HG02840 (cell line): ENCODE measurements around the gene STPG1.

Experiments used
- ATAC-seq: cut with Tn5 transposase; IDR thresholded peaks from one replicate; pipeline ENCODE4 v1.9.1; 2021; ENCODE audit warnings: mild to moderate bottlenecking, moderate library complexity, moderate number of reproducible peaks; ENCODE audit not compliant: unreplicated experiment, low FRiP score

The STPG1 gene

DNA sequence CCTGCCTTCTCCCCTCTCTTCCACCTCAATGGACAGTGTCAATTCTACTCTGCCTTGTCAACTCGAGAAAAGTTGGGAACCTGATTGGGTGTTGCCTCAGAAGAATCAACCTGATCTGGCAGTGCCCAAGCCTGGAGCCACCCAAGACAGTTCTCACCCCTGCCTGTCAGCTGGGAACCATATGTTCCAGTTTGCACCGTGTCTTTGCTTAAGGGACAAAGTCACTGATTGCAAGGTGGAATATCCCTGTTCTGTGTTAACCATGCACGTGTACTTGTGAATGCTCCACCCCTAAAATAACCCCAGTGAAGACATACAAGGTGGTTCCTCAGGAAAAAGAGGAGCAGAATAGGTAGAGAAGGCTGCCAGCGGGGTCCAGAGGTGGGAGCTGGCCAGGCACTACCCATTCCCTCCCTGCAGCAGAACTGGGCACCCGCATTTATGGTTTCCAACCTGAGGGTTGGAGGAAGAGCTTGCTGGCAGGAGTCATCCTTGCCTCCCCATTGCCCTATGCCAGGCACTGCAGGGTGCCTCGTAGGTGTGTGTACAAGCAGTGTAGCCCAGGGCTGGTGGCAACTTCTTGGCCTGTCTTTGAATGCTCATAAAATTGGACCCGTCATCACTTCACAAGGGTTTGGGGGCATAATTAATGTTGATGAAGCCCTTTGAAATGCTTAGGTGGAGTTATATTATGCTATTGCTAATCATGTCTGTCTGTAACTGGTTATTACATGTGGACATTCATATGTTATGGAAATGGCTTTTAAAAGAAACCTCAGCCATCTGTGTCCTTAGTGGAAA is 13.4 kb upstream of the STPG1 start:
- no peak for ATAC-seq

DNA sequence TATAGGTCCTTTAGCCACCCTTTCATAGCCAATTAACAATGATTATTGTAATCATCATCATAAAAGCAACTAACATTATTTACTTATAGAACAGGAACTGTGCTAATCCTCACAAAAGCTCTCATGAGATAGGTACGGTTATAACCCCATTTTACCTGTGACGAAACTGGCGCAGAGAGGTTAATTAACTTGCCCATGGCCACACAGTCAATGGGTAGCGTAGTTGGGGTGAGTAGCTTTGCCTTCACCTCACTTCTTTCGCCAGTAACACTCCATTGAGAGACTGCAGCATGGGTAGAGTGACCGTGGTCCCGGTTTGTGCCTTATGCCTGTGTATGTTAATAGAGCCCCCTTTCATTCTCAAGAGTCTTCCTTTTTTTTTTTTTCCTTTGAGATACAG is 12.3 kb upstream of the STPG1 start:
- ATAC-seq, result no peak

DNA sequence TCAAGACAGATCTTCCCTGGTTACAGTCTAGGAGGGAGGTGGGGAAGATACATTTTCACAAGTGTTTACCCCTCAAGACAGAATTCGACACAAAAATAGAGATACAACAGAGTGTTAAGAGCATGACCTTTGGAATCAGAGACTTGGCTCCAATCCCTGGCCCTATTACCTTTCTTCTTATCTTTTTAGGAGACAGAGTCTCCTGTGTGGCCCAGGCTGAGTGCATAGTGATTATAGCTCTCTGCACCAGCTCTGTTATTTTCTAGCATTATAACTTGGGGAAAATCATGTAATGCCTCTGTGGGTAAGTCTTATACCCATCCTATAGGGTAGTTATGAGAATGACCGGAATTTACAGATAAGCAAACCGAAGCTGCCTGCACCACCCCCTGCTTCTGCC is 11.9 kb upstream of the STPG1 start:
- no peak for ATAC-seq

DNA sequence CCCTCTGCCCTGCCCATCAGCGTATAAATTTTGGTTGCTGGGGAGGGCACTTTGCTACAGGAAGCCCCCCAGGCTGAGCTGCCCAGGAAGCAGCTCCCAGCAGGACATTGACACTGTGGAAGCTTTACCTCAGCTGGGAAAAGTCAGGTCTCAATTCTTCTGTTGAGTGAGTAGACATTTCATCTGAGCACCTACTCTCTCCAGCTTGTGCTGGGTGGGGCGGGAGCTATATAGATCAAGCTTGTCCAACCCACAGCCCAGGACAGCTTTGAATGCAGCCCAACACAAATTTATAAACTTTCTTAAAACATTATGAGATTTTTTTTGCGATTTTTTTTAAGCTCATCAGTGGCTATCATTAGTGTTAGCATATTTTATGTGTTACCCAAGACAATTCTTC is 11.4 kb upstream of the STPG1 start:
- no peak for ATAC-seq

DNA sequence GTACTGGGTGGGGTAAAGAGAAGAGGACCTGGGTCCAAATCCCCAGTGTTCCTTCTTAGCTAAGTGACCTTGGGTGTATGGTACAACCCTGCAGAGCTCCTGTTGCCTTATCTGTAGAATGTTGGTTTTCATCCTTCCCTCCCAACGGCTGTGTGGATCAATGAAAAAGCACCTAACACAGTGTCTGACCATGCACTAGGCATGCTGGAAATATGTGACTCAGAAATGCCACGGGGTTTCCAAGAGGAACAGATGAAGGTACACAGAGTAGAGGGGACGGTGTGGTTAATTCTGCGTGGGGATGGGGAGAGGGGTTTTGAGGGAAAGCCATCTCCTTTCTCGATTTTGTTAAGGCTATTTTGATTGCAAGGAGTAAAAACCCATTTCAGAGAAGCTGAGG is 10.6 kb upstream of the STPG1 start:
- no peak for ATAC-seq

DNA sequence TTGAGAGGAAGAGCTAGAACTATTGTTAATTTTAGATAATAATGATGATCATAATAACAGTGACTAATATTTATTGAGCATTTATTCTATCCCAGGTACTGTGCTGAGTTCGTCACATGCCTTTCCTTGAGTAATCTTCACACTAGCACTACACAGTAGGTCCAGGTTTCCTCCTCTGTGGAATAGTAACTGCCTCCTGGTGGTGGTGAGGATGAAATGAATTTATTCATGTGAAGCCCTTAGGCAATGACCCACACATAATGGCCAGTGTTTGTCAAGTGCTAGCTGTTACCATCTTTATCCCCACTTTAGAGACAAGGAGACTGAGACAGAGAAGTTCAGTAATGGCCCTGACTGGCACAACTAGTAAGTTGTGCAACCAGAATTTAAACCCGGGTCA is 7.9 kb upstream of the STPG1 start:
- no peak for ATAC-seq

DNA sequence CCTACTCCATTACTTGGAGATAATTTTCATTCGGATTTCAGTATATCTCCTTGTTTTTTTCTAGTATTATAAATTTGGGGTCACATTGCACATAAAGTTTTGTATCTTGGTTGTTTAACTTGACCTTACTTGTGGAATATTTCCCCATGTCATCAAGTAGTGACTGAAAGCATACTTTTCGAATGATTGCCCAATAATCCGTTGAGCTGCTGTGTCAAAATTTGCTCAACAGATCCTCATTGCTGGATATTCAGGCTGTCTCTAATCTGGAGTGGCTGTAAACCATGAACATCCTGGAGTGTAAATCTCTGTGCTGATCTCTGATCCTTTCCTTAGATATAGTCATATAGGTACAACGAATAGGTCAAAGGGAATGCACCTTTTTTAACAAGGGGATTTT is 7.0 kb upstream of the STPG1 start:
- no peak for ATAC-seq

DNA sequence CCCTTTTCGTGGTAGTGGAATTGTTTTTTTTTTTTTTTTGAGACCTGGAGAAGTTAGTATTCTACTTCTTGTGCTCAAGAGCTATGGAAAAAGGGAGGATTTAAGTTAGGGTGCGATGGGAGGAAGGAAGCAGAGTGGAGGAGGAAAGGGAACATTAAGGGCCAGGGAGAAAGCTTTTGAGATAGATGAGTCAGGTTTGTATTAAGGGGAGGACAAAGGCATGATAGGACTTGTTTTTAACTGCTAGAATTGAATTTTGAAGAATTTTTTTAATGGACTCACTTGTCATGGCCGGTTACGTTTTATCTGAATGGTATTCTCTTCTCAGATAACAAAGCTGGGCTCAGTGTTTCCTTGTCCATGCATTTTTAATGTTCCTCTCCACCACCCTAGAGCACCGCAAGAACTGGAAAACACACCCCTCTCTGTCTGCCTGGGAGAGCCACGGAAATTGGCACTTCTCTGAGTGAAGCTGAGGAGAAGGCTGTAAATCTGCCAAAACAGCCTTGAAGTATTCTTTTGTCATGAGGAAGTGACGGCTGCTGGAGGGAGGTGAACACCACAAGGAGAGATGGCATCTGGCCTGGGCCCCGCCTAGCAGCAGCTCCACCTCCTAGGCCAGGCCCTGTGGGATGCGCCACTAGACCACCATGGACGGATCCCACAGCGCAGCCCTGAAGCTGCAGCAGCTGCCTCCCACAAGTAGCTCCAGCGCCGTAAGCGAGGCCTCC is 5.5 kb upstream of the STPG1 start:
- no peak for ATAC-seq

DNA sequence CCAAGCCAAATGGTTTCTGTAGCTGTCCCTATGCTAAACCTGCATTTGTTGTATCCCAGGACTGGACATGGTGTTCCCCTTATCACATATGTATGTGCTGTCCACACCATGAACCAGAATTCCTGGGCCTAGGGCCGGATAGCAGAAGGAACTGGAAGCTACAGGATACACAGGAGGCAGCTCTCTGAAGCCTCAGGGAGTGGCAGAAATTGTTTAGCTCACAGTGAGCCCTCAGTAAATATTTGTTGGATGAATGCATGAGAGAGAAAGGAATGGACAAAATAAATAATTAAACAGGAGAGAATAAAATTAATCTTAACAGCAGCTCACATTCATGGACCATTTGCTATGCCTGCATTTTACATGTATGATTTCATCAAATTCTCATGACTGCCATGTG is 4.1 kb upstream of the STPG1 start:
- no peak for ATAC-seq

DNA sequence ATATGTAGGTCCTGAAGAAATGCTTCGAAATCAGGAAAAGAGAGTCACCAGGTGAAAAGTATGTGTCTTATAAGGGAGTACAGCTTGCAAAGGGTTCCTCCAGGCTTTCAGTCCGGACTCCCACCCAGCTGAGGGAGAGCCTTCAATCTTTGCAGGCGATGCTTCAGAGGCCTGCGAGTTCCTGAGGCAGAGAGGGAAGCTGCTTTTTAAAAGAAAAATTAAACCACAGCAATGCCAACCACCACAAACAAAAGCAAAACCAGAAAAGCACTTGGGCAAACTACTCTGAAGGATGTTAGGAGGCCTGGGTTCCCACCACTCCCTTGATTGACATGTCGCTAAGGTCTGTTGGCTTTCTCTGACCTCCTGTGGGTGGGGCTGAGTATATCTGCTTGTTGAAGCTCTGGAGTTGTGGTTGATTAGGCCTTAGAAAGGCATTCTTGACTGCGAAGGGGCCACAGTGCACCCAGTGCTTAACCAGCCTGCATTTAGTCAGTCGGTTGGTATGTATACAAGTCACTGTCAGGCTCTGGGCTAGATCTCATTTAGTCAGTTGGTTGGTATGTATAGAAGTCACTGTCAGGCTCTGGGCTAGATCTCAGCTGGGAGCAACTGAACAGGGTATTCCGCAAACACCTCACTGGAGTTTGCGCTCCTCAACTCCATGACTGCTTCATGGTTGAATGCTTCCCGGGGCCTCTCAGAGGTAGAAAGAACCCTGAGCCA is 3.2 kb upstream of the STPG1 start:
- no peak for ATAC-seq

DNA sequence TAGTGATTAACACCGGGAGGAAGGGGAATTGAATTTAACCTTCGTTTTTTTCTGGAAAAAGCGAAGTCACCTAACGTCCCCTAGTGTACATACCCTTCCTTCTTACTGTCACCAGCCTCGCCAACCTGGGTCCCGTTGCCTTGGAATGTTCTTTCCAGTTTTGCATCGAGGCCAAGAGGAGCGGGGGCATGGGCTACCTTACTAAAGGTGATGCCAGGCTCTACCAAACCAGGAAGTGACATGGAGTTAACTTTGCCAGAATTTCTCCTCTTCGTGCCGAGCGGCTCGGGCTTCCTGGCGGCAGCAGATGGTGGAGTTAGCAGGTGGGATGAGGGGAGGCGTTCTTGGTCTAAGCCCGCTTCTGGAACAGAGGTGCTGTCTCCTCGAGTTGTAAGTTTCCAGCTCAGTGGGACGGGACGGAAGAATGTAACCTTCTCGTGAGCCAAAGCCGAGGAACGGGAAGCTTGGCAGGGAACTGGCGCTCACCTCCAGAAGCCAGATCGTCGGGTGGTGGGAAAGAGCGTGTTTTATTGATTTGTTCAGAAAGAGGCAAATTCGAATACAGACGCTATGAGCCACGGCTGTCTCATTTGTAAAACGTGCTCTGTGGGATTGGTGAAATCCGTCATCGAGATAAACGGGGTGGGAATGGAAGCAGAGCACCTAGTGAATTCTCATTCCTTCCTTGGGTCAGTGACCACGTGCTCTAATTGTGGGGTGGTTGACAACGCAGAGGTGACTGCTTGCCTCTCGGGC is 2.5 kb upstream of the STPG1 start:
- ATAC-seq, result peak; percentile 6

DNA sequence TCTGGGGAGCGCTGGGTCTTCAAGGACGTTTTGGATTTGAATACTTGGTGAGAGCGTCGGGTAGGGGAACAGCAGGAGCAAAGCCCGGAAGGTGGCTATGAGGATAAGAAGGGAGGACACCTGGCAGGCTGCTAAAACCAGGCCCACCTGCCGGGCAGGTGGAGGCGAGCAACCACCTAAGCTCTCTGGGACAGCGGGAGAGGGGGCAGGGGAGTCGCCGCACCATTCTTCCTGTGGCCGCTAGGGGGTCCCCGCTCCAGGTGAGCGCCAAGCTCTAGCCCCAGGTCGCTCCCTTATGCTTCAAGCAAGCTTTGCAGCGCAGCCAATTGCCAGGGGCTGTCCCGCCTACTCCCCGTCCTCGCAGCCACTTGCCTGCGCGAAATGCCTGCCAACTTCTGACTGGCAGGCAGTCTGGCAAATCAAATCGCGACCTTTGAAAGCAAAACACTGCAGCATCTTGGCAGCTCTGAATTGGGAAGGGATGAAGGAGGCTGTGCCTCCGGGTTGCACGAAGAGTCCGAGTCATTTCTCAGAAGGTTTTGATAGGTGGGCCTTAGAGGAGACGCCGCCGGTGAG is 1.8 kb upstream of the STPG1 start, which contains the start of gene NIPAL3:
NIPAL3 (plus strand) TSS at position 469 of the 576 bp plus-strand sequence. CDS start 3,746 bp downstream, outside the sequence.
- peak; percentile 88 for ATAC-seq

DNA sequence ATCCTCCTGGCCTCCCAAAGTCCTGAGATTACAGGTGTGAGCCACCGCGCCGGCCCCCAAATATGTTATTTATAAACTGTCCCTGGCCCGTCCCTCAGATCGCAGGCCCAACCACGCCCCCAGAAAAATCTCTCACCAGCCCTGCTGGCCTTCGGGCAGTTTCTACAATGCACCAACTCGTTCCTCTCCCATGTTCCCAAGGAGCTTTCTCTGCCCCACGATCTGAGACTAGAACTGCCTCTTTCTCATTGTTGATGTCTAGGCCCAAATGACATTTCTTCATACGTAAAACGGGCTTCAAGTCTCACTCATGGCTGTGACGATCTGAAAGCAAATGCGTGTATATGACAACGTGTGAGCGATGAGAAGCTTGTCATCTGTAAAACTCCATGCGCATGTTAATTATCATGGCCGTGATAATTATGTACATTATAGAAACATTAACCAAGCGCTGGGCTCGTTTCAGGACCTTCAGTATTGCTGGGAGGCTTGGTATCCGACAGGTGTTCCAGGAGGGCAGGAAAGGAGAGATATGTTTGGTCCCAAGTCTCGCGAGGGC is 1.3 kb upstream of the STPG1 start:
- peak; percentile 8 for ATAC-seq

DNA sequence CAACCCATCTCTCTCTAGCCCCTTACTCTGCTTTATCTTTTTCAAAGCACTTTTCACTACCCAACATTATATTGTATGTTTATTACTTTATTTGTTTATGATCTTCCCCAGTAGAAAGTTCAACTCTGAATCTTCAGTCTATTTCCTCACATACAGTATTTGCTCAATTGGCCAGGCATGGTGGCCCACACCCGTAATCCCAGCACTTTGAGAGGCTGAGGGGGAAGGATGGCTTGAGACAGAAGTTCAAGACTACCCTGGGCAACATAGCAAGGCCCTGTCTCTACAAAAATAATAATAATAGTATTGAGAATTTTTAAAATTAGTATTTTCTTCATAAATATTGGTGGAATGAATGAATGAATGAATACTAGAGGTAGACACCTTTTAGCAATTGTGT is 1.2 kb downstream of the STPG1 start:
- ATAC-seq, result no peak

DNA sequence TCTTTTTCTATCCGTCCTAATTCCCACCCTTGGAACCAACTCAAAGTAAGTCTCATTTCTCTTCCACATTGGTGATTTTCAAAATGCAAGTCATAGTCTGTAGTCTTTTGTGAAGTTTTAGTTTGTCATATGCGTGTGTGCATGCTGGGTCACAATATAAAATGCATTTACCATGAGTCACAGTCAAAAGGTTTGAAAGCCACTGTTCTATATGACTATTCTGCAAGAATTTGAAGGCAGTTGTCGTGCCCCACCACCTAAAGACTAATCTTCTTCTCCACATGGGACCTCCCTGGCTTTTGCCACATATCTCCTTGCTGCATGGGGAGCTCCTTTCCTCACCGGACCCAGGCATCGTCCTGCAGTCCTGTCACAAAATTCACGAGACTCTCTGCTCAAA is 1.6 kb downstream of the STPG1 start:
- ATAC-seq, result no peak

DNA sequence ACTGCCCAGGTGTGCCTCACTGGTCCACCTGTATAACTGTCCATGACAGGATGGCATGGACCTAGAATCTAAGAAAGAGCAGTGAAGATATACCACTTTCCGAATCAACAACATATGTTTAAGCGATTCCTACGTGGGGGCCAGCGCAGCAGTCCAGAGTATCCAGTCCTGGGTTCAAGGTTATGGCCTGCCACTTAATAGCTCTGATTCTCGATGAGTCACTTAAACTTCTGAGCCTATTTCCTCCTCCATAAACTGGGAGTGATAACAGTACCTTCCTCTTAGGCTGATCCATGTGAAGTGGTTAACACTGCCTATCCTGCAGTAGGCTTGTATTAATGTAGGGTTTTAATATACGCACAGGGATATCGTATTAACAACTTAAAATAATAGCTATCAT is 2.8 kb downstream of the STPG1 start:
- ATAC-seq, result no peak

DNA sequence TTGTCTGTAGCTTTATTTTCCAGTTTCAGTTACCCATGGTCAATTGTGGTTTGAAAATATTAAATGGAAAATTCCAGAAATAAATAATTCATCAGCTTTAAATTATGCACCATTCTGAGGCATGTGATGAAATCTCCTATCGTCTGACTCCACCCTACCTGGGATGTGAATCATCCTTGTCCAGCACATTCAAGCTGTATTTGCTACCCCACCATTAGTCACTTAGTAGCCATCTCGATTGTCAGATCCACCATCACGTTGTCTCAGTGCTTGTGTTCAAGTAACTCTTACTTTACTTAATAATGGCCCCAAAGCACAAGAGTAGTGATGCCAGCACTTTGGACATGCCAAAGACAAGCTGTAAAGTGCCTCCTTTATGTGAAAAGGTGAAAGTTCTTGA is 4.0 kb downstream of the STPG1 start:
- no peak for ATAC-seq

DNA sequence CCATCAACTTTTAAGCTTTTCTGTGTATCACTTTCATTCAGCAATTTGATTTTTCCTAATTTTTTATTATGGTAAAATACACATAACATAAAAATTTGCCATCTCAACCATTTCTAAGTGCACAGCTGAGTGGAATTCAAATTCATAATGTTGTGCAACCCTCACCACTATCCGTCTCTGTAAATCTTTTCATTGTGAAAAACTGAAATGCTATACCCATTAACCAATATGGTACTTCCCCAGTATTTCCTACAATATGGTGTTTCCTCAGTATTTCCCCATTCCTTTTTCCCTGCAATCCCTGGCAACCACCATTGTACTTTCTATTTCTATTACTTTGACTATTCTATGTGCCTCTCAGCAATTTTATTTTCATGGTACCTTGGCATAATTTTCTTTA is 6.8 kb downstream of the STPG1 start:
- no peak for ATAC-seq

DNA sequence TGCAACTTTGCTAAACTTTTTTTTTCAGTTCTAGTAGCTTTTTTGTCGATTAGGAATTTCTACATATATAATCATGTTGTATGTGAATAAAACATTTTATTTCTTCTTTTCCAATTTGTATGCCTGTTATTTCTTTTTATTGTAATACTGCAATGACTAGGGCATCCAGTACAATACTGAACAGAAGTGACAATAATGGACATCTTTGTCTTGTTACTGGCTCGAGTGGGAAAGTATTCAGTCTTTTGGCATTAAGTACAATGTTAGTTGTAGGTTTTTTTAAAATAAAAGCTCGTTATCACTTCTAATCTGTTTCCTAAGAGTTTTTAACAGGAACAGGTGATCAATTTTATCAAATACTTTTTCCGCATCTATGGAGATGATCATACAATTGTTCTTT is 9.8 kb downstream of the STPG1 start:
- no peak for ATAC-seq

DNA sequence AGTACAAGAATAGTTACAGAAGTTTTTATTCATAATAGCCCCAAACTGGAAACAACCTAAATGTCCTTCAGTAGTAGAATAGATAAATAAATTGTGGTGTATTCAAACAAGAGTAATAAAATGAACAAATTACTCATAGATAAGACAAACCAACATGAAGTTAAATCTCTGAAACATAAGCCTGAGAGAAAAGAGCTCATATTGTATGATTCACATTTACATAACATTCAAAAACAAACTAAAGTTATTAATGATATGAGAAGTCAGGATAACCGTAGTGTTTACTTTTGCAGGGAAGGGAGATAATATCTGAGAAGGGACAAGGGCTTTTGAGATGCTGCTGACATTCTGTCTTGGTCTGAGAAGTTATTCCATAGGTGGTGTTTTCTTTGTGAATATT is 13.5 kb downstream of the STPG1 start:
- ATAC-seq, result no peak
